T-helper 9 cell (primary cell): ENCODE results near the gene PSMD6.

Experiments
- DNase-seq: peaks from one replicate; pipeline ENCODE4 v3.0.0-alpha.2; 2020
- total RNA-seq, 2 donors: gene quantifications; one replicate each; lab custom pipeline; 2026; lab: John Stamatoyannopoulos, UW

Gene PSMD6
- 105 to 129 reads per million in 2 donors for total RNA-seq

DNA sequence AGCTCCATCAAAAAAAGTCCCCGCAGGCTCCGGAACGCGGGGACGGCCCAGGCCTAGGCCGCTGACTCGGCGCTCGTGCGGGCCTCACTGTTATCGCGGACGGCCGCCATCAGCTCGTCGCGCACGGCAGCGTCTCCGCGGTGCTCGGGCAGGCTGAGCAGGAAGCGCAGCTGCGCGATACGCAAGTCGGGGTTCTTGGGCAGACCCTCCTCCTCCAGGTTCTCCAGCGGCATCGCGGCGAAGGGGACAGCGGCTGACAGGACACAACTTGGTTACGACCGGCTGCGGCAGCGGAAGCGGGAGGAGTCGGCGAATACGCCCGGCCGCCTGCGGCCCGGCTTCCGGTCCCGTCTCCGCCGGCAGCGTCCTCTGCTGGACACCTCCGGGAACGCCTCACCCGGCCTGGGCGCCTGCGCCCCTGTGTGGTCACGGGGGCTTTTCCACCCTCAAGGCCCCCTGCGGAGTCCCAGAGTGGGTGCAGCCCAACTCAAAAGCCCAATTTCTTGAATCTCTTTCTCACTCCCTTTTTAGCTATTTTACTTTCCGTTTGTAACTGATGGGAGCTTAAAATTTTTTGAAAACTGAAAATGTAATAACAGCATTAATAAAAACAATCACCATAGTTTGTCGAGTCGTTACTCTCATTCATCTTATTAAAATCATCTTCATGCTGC, at the start of gene PSMD6:
PSMD6 (minus strand) TSS at position 308 of the 674 bp plus-strand sequence; CDS start at position 233, 75 bp downstream.
- peak; percentile 95 for DNase-seq

DNA sequence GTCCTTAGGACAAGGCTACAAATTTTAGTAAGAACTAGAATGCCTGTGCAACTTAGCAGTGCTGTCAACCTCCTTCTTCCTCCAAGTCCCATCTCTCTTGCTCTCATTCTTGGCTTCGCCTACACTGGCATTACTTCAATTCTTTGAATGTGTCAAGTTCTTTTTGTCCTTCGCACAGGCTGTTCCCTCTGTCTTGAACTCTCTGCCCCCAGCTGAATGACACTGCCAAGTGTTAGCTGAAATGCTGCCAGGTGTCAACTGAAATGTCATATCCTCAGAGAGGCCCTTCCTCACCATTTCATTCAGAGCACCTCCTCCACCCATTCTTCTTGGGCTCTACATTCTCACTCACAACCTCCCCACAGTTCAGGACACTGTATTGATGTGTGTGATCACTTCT, 48.8 kb upstream of the PSMD6 start:
- DNase-seq = no peak

DNA sequence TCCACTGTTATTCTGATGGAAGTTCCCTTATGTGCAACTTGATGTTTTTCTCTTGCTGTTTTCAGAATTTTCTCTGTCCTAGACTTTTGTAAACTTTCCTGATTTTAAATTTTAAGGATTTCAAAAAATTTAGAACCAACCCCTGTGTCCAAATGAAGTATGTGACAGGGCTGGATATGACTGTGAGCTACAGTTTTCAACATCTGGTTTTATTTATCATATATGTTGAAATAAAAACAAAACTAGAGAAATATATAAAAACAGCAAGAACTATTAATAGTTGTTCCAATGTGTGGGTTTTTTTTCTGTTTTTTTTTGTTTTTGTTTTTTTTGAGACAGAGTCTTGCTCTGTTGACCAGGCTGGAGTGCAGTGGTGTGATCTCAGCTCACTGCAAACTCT, 47.4 kb upstream of the PSMD6 start:
- no peak for DNase-seq

DNA sequence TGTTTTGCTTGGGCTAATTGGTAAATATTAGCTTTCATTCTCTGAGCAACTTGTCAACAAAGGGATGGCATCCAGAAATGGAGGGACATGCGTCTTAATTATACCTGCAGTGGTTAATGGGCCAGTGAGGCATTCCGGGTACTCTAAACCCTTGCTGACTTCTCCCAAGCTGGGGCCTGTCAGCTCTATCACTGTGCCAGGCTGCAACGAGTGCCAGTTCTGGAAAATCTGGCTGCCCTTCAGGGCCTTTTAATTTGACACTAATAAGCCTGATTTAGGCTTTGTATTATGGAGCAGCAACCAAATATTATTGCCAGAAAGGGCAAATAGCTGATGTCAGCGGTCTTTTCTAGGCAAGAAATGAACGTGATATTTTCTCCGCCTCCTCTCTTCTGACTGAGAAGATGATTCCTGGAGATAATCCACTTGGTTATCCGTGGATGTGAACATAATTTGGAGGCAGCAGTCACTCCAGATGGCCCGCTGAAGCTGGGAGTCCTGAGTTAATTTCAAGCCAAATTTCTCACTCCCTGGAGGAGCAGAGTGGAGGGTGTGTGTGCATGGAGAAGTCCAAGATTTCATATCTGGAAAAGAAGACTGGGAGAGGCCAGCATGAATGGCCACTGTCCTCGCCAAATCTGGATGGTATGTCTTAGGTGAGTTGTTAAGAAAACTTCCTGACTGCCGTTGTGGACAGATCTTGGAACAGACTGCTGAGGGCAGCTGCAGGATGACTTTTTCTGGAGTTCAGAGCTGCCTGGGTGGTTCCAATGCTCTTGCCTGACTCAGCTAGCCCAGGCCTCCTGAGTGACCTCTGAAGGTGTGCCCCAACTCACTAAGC, 44.4 kb upstream of the PSMD6 start:
- DNase-seq = no peak

DNA sequence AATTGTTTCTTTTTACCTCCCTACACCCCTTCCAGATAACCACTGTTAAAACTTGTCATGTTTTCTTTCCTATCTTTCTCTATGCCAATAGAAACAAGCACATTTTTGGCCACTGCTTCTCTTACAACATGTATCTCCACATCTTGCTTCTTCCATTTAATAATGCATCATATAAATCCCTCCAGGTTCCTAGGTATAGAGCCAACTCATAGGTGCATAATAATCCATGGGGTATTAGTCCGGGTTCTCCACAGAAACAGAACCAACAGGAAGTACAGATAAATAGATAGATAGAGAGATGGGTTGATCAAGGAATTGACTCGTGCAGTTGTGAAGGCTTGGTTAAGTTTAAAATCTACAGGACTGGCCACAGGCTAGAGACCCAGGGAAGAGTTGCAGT, 41.5 kb upstream of the PSMD6 start:
- no peak for DNase-seq

GRCh38 chr3:64063983-64064438, 40.7 kb upstream of the PSMD6 start:
- no peak for DNase-seq

GRCh38 chr3:64063207-64063982, 40.1 kb upstream of the PSMD6 start:
- no peak for DNase-seq

DNA sequence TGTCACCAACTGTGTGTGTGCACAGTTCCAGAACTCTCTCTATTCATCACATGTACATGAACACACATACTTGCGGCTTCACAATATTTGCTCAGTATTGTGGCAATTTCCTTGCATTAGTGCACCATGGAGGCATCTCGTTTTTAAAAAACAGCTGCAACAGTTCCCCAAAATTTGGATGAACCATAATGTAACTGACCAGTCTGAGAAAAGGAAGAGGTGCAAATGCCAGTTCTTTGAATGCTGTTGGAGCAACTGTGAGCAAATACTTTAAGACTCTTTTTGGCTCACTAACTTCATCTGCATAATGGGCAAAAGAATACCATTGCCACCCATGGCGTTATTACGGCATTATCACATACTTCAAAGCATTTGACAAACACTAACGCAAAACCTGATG, 38.3 kb upstream of the PSMD6 start:
- DNase-seq = no peak

- no peak for DNase-seq
Measured at GRCh38 chr3:64059484-64060175, 36.3 kb upstream of the PSMD6 start.

- no peak for DNase-seq
Measured at GRCh38 chr3:64058566-64058965, 35.3 kb upstream of the PSMD6 start.

- DNase-seq = no peak
Measured at GRCh38 chr3:64057231-64057630, 33.9 kb upstream of the PSMD6 start.

DNA sequence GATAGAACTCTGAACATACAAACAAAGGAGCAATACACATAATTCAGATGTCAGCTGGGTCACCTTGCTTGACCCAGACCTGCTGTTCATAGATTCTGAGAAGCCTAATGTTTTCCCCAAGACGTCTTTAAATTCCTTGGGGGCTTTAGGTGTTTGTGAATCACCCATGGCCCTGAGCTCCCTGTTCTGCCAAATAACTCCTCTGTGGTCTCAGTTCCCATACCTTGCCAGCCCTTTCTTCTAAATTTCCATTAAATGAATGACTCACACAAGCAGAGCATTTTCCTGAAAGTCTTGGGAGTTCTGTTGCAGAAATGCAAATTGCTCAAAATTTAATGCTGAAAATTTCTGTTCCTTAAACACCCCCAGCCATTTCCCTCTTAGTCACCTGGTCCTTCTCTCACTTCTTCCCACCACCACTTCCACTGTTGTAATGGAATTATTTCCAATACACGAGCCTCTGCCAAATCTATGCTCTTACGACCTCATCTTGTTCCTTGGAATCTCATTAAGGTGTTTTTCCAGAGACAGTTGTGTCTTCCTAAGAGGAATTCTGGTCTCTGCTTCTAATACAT, 33.4 kb upstream of the PSMD6 start:
- no peak for DNase-seq

- no peak for DNase-seq
Measured at GRCh38 chr3:64055076-64055475, 31.8 kb upstream of the PSMD6 start.

- DNase-seq = no peak
Measured at GRCh38 chr3:64054488-64054887, 31.2 kb upstream of the PSMD6 start.

- DNase-seq = no peak
Measured at GRCh38 chr3:64053581-64053980, 30.3 kb upstream of the PSMD6 start.

DNA sequence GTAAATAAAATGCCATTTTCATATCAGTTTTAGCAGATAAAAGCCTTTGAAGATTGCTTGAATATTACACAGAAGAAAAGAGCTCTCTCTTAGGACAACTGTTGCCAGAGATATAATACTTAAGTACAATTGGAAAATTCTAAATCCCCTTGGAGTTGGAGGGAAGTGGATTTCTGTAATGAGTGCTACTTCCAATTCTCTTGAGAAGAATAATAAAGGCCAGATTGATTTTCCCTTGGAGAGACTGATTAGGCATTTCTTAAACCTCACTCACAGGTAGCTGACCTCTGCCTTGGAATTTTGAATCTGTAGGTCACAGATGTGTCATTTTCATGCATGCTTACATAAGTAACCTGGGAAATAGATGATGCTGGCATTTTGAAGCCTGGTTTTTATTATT, 29.8 kb upstream of the PSMD6 start:
- no peak for DNase-seq

DNA sequence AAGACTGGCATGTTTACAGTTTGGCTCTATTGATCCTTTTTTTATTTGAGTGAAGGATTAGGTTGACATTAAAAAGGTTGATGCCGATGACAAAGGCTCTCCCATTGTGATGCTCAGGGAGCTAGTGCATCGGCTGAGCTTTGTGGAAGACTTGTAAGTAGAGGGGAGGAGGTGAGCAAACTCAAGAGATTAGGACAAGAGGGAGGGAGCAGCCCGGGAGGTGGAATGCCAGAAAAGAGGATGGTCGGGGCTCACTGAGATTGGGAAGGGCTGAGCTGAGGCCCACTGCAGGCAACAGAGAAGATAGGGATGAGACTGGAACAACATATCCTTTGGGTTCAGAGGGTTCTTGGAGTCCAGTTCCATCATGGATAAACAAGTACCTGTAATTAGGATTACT, 26.5 kb upstream of the PSMD6 start:
- no peak for DNase-seq

DNA sequence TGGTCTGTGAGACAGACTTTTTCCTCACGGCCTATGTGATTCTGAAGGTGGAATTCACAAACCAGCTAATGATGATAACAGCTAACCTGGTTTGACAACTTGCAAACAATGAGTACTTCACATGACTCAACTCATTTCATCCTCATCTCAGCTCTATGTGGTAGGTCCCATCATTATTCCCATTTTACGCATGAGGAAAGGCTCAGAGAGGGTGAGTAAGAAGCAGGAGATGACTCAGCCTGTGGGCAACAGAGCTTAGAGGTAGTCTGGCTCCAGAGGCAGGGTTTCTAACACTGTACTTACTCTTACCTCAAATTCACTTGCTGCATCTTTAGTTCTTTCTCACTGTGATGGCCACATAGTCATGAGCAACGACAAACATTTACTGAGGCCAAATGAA, 25.8 kb upstream of the PSMD6 start:
- DNase-seq = no peak

GRCh38 chr3:64048631-64049061, 25.4 kb upstream of the PSMD6 start:
- DNase-seq = no peak

DNA sequence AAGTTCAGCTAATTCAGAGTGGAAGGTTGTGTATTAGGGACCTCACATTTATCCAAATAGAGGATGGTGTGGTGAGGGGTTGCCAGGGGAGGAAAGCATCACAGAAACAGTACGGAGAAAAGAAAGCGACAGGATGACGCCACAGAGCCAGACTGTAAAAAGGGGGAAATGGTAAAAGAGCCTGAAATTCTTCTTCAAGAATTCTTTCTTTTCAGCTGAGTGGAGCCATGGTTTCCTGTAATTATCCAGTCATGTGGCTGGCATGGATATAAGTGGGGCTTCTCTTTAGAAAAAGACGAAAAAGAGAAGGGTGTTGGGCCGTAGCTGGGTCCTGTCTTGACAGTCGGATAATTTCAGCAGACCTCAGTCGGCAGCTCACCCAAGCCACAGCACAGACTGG, 24.5 kb upstream of the PSMD6 start:
- no peak for DNase-seq

- no peak for DNase-seq
Measured at GRCh38 chr3:64046996-64047594, 23.8 kb upstream of the PSMD6 start.

- DNase-seq = no peak
Measured at GRCh38 chr3:64046592-64046991, 23.3 kb upstream of the PSMD6 start.
